H1 (cell line): ENCODE measurements around the gene SETDB2. TPM values are rescaled to one million over a fixed set of nuclear protein-coding genes. Genes with fewer than 3 reads are reported as not detected.

Experiments used
- CTCF ChIA-PET: fragments of 300-600 bp; sonication (Branson Sonifier 250); formaldehyde crosslinking; loops from one replicate; lab custom pipeline; 2021; ENCODE audit not compliant: partially characterized antibody; lab: Charles Lee
- POLR2A ChIA-PET: fragments of 300-600 bp; sonication (Branson Sonifier 250); formaldehyde crosslinking; loops from one replicate; lab custom pipeline; 2021; ENCODE audit warnings: inconsistent platforms; ENCODE audit not compliant: partially characterized antibody; lab: Charles Lee
- DNase-seq, 2 experiments: peaks; one replicate each; pipeline versions ENCODE4 v3.0.0 to v3.0.0-alpha.2; 2010 to 2022; ENCODE audit warnings: low spot score in 2 of 2, low read depth in 1 of 2, mixed read lengths in 1 of 2
- FAIRE-seq: peaks from 2 replicates; lab custom pipeline; 2011; peaks lifted over from hg19 to GRCh38; lab: Jason Lieb, UNC
- H2AFZ ChIP-seq: 2 replicates; pipeline ENCODE4 v1.8.1; 2012; ENCODE audit warnings: low read length, inconsistent platforms
- H2AK5ac ChIP-seq: 2 replicates; pipeline ENCODE4 v1.6.1; 2013; ENCODE audit warnings: low read depth, low read length
- H2BK120ac ChIP-seq: replicated peaks from 2 replicates; pipeline ENCODE3; 2013; ENCODE audit warnings: low read depth, low read length, inconsistent platforms
- H2BK12ac ChIP-seq: 2 replicates; pipeline ENCODE4 v1.6.1; 2013; ENCODE audit warnings: low read depth, low read length
- H2BK15ac ChIP-seq: 2 replicates; pipeline ENCODE4 v1.6.1; 2013; ENCODE audit warnings: low read length
- H2BK20ac ChIP-seq: 2 replicates; pipeline ENCODE4 v1.6.1; 2013; ENCODE audit warnings: low read length
- H2BK5ac ChIP-seq: 2 replicates; pipeline ENCODE4 v1.6.1; 2013; ENCODE audit warnings: low read depth, low read length
- H3K14ac ChIP-seq: 2 replicates; pipeline ENCODE4 v1.6.1; 2013; ENCODE audit warnings: inconsistent platforms; ENCODE audit not compliant: insufficient read length
- H3K18ac ChIP-seq: 2 replicates; pipeline ENCODE4 v1.6.1; 2013; ENCODE audit warnings: low read length; ENCODE audit errors: extremely low read depth
- H3K23ac ChIP-seq: 2 replicates; pipeline ENCODE4 v1.6.1; 2013; ENCODE audit warnings: inconsistent platforms; ENCODE audit not compliant: insufficient read length
- H3K23me2 ChIP-seq: 2 replicates; pipeline ENCODE4 v1.6.1; 2013; ENCODE audit warnings: low read depth, low read length
- H3K27ac ChIP-seq: 2 replicates; pipeline ENCODE4 v1.6.1; 2011; ENCODE audit warnings: low read depth, low read length, inconsistent platforms
- H3K27me3 ChIP-seq, 4 experiments: replicated peaks in 1 of 4; 1 replicate in 1 of 4; 2 replicates in 3 of 4; pipeline versions ENCODE4 v1.6.1 to v1.8.1; 2011 to 2013; ENCODE audit warnings: low read length in 3 of 4, mild to moderate bottlenecking in 3 of 4, inconsistent platforms in 2 of 4, mixed read lengths in 2 of 4, moderate library complexity in 1 of 4; ENCODE audit not compliant: control insufficient read depth in 3 of 4, insufficient read depth in 3 of 4; ENCODE audit errors: extremely low read depth in 1 of 4
- H3K36me3 ChIP-seq, 4 experiments: 2 replicates each; pipeline versions ENCODE4 v1.6.1 to v1.8.1; 2011 to 2013; ENCODE audit warnings: mild to moderate bottlenecking in 4 of 4, low read length in 3 of 4, moderate library complexity in 2 of 4, control low read depth in 1 of 4, inconsistent platforms in 1 of 4; ENCODE audit not compliant: insufficient read depth in 4 of 4, control insufficient read depth in 2 of 4
- H3K4ac ChIP-seq: replicated peaks from 2 replicates; pipeline ENCODE3; 2013; ENCODE audit warnings: low read length, low read depth, mixed read lengths, inconsistent platforms; ENCODE audit not compliant: insufficient read length
- H3K4me1 ChIP-seq, 4 experiments: replicated peaks in 1 of 4; 1 replicate in 1 of 4; 2 replicates in 3 of 4; pipeline versions ENCODE4 v1.6.1 to v1.8.1; 2011 to 2013; ENCODE audit warnings: low read length in 3 of 4, inconsistent platforms in 2 of 4, mixed read lengths in 1 of 4; ENCODE audit not compliant: insufficient read depth in 4 of 4, control insufficient read depth in 3 of 4
- H3K4me2 ChIP-seq, 2 experiments: 2 replicates each; pipeline versions ENCODE4 v1.6.1 to v1.8.1; 2011 to 2013; ENCODE audit warnings: low read depth in 2 of 2, low read length in 2 of 2, control low read depth in 1 of 2, inconsistent platforms in 1 of 2, mild to moderate bottlenecking in 1 of 2; ENCODE audit not compliant: insufficient read depth in 1 of 2
- H3K4me3 ChIP-seq, 4 experiments: fragments of 200-600, 300-600 bp in 1 of 4; sonication (generic), shearing (Covaris generic), sonication (Bioruptor Twin) in 1 of 4; 2 replicates each; pipeline versions ENCODE4 v1.5.1 to v1.8.1; 2011 to 2016; ENCODE audit warnings: low read length in 4 of 4, low read depth in 3 of 4, control low read depth in 2 of 4, inconsistent platforms in 2 of 4, mild to moderate bottlenecking in 2 of 4, mixed read lengths in 1 of 4, moderate library complexity in 1 of 4; ENCODE audit not compliant: insufficient read depth in 2 of 4; ENCODE audit errors: extremely low read depth in 1 of 4
- H3K56ac ChIP-seq: replicated peaks from 2 replicates; pipeline ENCODE3; 2013; ENCODE audit warnings: low read depth, mild to moderate bottlenecking, mixed read lengths, low read length, inconsistent platforms; ENCODE audit not compliant: insufficient read length
- H3K79me1 ChIP-seq: 2 replicates; pipeline ENCODE4 v1.6.1; 2013; ENCODE audit warnings: low read depth, low read length, control low read depth
- H3K79me2 ChIP-seq, 2 experiments: 2 replicates each; pipeline versions ENCODE4 v1.6.1 to v1.8.1; 2012 to 2013; ENCODE audit warnings: low read length in 2 of 2, mild to moderate bottlenecking in 2 of 2, inconsistent platforms in 1 of 2; ENCODE audit not compliant: insufficient read depth in 2 of 2, control insufficient read depth in 1 of 2
- H3K9ac ChIP-seq, 4 experiments: replicated peaks in 1 of 4; 1 replicate in 1 of 4; 2 replicates in 3 of 4; pipeline versions ENCODE4 v1.6.1 to v1.8.1; 2011 to 2013; ENCODE audit warnings: low read depth in 3 of 4, low read length in 3 of 4, control low read depth in 2 of 4, mild to moderate bottlenecking in 2 of 4, moderate library complexity in 2 of 4, inconsistent platforms in 1 of 4; ENCODE audit errors: extremely low read depth in 1 of 4
- H3K9me3 ChIP-seq, 2 experiments: 2 replicates each; pipeline versions ENCODE4 v1.6.1 to v1.8.1; 2012 to 2013; ENCODE audit warnings: mild to moderate bottlenecking in 2 of 2, moderate library complexity in 2 of 2, control low read depth in 1 of 2, inconsistent platforms in 1 of 2, low read depth in 1 of 2, low read length in 1 of 2, mixed read lengths in 1 of 2; ENCODE audit not compliant: insufficient read depth in 2 of 2
- H4K20me1 ChIP-seq, 2 experiments: replicated peaks in 1 of 2; 2 replicates each; pipeline versions ENCODE3 to v1.8.1; 2011 to 2013; ENCODE audit warnings: inconsistent platforms in 2 of 2, low read length in 2 of 2, mild to moderate bottlenecking in 1 of 2; ENCODE audit not compliant: insufficient read depth in 2 of 2, control insufficient read depth in 1 of 2
- H4K5ac ChIP-seq: 2 replicates; pipeline ENCODE4 v1.6.1; 2013; ENCODE audit warnings: low read length, low read depth, mixed read lengths, inconsistent platforms; ENCODE audit not compliant: insufficient read length
- H4K8ac ChIP-seq: 2 replicates; pipeline ENCODE4 v1.8.0; 2013; ENCODE audit warnings: mild to moderate bottlenecking, moderate library complexity, low read length, inconsistent platforms; ENCODE audit not compliant: insufficient read depth; ENCODE audit errors: extremely low read depth
- H4K91ac ChIP-seq: replicated peaks from 2 replicates; pipeline ENCODE3; 2013; ENCODE audit warnings: low read length, mixed read lengths, inconsistent platforms; ENCODE audit not compliant: insufficient read length
- HDAC2 ChIP-seq, 2 experiments: fragments of 300-600 bp in 1 of 2; sonication (generic) in 1 of 2; IDR thresholded peaks; 2 replicates each; pipeline ENCODE4 v1.6.1; 2011 to 2012; ENCODE audit warnings: low read depth in 2 of 2, low read length in 2 of 2, mild to moderate bottlenecking in 2 of 2, moderate library complexity in 2 of 2, borderline replicate concordance in 1 of 2, inconsistent platforms in 1 of 2
- KDM4A ChIP-seq: IDR thresholded peaks from one replicate; pipeline ENCODE4 v1.7.1; 2012; ENCODE audit warnings: low read depth, mild to moderate bottlenecking, moderate library complexity, low read length, inconsistent platforms; ENCODE audit not compliant: severe bottlenecking
- NANOG ChIP-seq: IDR thresholded peaks from 2 replicates; pipeline ENCODE4 v1.6.1; 2011; ENCODE audit warnings: low read length, low read depth, mild to moderate bottlenecking, inconsistent platforms; ENCODE audit not compliant: insufficient read depth, poor library complexity, severe bottlenecking
- RAD21 ChIP-seq, 2 experiments: IDR thresholded peaks in 1 of 2; conservative IDR thresholded peaks in 1 of 2; 2 replicates each; pipeline ENCODE4 v1.6.1; 2011; ENCODE audit warnings: low read depth in 2 of 2, low read length in 2 of 2, improper control_type of control experiment in 1 of 2, inconsistent platforms in 1 of 2, mild to moderate bottlenecking in 1 of 2, moderate library complexity in 1 of 2
- WGBS, 2 experiments: shearing (Covaris generic) in 1 of 2; methylation state at CpG; one replicate each; pipeline versions ENCODE4 v1.1.6 to v1.1.7; 2013 to 2015; ENCODE audit warnings: low lambda C conversion rate in 2 of 2, mixed read lengths in 2 of 2, inconsistent platforms in 1 of 2, low coverage in 1 of 2, missing lambda C conversion rate in 1 of 2; ENCODE audit not compliant: insufficient replicate concordance in 2 of 2, insufficient coverage in 1 of 2, insufficient read length in 1 of 2; ENCODE audit errors: extremely low coverage in 1 of 2, missing lambda C conversion rate in 1 of 2; 5-methylcytosine and 5-hydroxymethylcytosine counted together
- polyA plus RNA-seq, 7 experiments: library from polyadenylated mRNA; depleted of rRNA in 3 of 7; stranded (reverse) in 5 of 7; unstranded in 2 of 7; fragments of >200 nt in 5 of 7; fragments of 200-250 nt in 2 of 7; gene quantifications; 1 replicate in 5 of 7; 2 replicates in 1 of 7; 4 replicates in 1 of 7; pipeline versions ENCODE4 v1.2.1 to v1.2.3, GENCODE V29; 2011 to 2013; ENCODE audit warnings: missing spikeins in 2 of 7, mixed read lengths in 2 of 7
- total RNA-seq: library from RNA; stranded (reverse); fragmentation: NEBNext Ultra II Directional; extraction: Animal tissue kit (Norgen Biotek cat#: 25700); gene quantifications from 2 replicates; pipeline ENCODE4 v1.2.1, GENCODE V29; 2021
- TF ChIP-seq, protein P1 (sequence below), 3 experiments: IDR thresholded peaks; 1 replicate in 2 of 3; 2 replicates in 1 of 3; pipeline versions ENCODE4 v1.5.1 to v1.6.1; 2011; ENCODE audit warnings: low read length in 3 of 3, mild to moderate bottlenecking in 3 of 3, inconsistent platforms in 2 of 3, low read depth in 1 of 3, moderate library complexity in 1 of 3; ENCODE audit not compliant: insufficient read depth in 1 of 3; ENCODE audit errors: control extremely low read depth in 1 of 3

SETDB2 gene
- total and polyA plus RNA-seq, 2 of the 8 experiments (the other 6 are each of a cell fraction or from before 2014, with no cell fraction given) = 1.2 to 6.1 TPM

GRCh38 chr13:49495783-49496762 lies 52.0 kb downstream of the SETDB2 start, which contains the start of gene PHF11:
Gene PHF11 (plus strand): TSS chr13:49495953. CDS start chr13:49496002, 49 bp downstream.
- Histone ChIP-seq H3K27ac (peak within 1 kb of the TSS; percentile 1; the same call in 1 of the 2 replicates), H3K23me2 (peaks cover 5% of the 10 kb centered on the region; the same call in 1 of the 2 replicates), H3K4me2 (peak within 1 kb of the TSS; percentile 53 to 92), H3K9me3 (no peaks in the 10 kb centered on the region), H3K56ac (no peak within 1 kb of the TSS), H4K20me1 (no peaks in the 10 kb centered on the region), H2BK12ac (no peak within 1 kb of the TSS), H3K79me1 (no peaks in the 10 kb centered on the region), H3K23ac (no peak within 1 kb of the TSS), H2BK15ac (peak within 1 kb of the TSS; percentile 72; the same call in 1 of the 2 replicates), H3K36me3 (no peaks in the 10 kb centered on the region), H3K79me2 (no peaks in the 10 kb centered on the region), H3K4me3 (peak within 1 kb of the TSS; percentile 33 to 82 (median 72)), H3K14ac (no peak within 1 kb of the TSS), H4K5ac (peak within 1 kb of the TSS; percentile 20), H2AFZ (peak within 1 kb of the TSS; percentile 98), H4K91ac (peak within 1 kb of the TSS; percentile 87), H2BK20ac (no peak within 1 kb of the TSS), H3K18ac (no peak within 1 kb of the TSS; the same call in 1 of the 2 replicates), H4K8ac (peak within 1 kb of the TSS; percentile 90; the same call in 1 of the 2 replicates), H3K9ac (peak within 1 kb of the TSS; percentile 14 to 63 (median 34)), H3K27me3 (0 out of 7 replicates have a peak, but pooled peaks cover 0 to 2% (median 0%) of the 10 kb centered on the region in 4 experiments), H3K4me1 (no peaks in the 10 kb centered on the region), H2BK5ac (peak within 1 kb of the TSS; percentile 61; the same call in 1 of the 2 replicates), H3K4ac (no peak within 1 kb of the TSS), H2BK120ac (no peak within 1 kb of the TSS), H2AK5ac (no peak within 1 kb of the TSS)
- FAIRE-seq (no peak), DNase-seq (peak in 1 of 2 experiments; percentile 83)
- 3% methylated on average over 50 of the region's 71 CpGs; no CpG with 5 or more reads in 1 of the 2 experiments for WGBS, 2 experiments
- CTCF ChIA-PET = interaction anchor here (0.7 to 1.5 kb wide), 8 partner anchors 12 to 215 kb away, joined by 3 to 5 read pairs (median 4); no protein-coding TSS in a partner anchor
- POLR2A ChIA-PET = interaction anchor here (0.8 to 2.0 kb wide), 7 partner anchors 20 to 90 kb away, joined by 3 to 19 read pairs (median 4); partner anchors contain the start of genes CAB39L, RCBTB1 and SETDB2
- TF ChIP-seq RAD21 (IDR thresholded peaks at IDR 0.05 in 1 of 2, conservative IDR thresholded peaks at IDR 0.05 in 1 of 2; ENCODE audit: low read depth in 2 of 2, low read length in 2 of 2) = peak; percentile 31
- no peak for TF ChIP-seq NANOG
- TF ChIP-seq KDM4A = peak; percentile 73
- TF ChIP-seq HDAC2 (IDR thresholded peaks at IDR 0.05; ENCODE audit: borderline replicate concordance in 1 of 2, low read depth in 2 of 2, low read length in 2 of 2) = peak in 1 of 2 experiments; percentile 49; a peak in 1 of 4 replicates
- TF ChIP-seq, protein P1, sequence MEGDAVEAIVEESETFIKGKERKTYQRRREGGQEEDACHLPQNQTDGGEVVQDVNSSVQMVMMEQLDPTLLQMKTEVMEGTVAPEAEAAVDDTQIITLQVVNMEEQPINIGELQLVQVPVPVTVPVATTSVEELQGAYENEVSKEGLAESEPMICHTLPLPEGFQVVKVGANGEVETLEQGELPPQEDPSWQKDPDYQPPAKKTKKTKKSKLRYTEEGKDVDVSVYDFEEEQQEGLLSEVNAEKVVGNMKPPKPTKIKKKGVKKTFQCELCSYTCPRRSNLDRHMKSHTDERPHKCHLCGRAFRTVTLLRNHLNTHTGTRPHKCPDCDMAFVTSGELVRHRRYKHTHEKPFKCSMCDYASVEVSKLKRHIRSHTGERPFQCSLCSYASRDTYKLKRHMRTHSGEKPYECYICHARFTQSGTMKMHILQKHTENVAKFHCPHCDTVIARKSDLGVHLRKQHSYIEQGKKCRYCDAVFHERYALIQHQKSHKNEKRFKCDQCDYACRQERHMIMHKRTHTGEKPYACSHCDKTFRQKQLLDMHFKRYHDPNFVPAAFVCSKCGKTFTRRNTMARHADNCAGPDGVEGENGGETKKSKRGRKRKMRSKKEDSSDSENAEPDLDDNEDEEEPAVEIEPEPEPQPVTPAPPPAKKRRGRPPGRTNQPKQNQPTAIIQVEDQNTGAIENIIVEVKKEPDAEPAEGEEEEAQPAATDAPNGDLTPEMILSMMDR (IDR thresholded peaks at IDR 0.05; ENCODE audit: control extremely low read depth in 1 of 3, insufficient read depth in 1 of 3, low read depth in 1 of 3, low read length in 3 of 3) = peak in 2 of 3 experiments; percentile 13 to 29; a peak in 2 of 4 replicates
